ENCODE data around the gene LRRC3B. TPM values are rescaled to one million over a fixed set of nuclear protein-coding genes. Genes with fewer than 3 reads are reported as not detected.
A peak's percentile ranks its signal among the peaks of the same experiment; 100 is the strongest.

LRRC3B gene
- total RNA-seq, 2 experiments from 2014 or later: not detected

- Mint-ChIP-seq H3K4me1 (no peaks in the 10 kb centered on the region), H3K27me3 (no peaks in the 10 kb centered on the region), H3K9me3 (ENCODE audit: low read depth) (peaks cover 5% of the 10 kb centered on the region), H3K36me3 (ENCODE audit: low read depth) (no peaks in the 10 kb centered on the region), H3K27ac (no peak overlapping the region), H3K4me3 (no peak overlapping the region)
- POLR2A ChIA-PET: no interaction called here
- intact Hi-C loops (cut with DNase I, micrococcal nuclease): no loop called here
- ATAC-seq (no peak), DNase-seq (no peak)
- CTCF ChIA-PET: no interaction called here
These were observed 52.8 kb downstream of the LRRC3B start for GRCh38 chr3:26675336-26675735.

GRCh38 chr3:26681632-26682031 lies 59.1 kb downstream of the LRRC3B start:
- H3K9me3 Mint-ChIP-seq (ENCODE audit: low read depth): peaks cover 7% of the 10 kb centered on the region
- DNase-seq (no peak), ATAC-seq (no peak)
- ChIA-PET POLR2A (no interaction called here), CTCF (no interaction called here)
- no peak overlapping the region for H3K4me3 Mint-ChIP-seq
- H3K27me3 Mint-ChIP-seq: no peaks in the 10 kb centered on the region
- no peak overlapping the region for H3K27ac Mint-ChIP-seq
- no peaks in the 10 kb centered on the region for H3K36me3 Mint-ChIP-seq (ENCODE audit: low read depth)
- intact Hi-C loops (cut with DNase I, micrococcal nuclease): no loop called here
- no peaks in the 10 kb centered on the region for H3K4me1 Mint-ChIP-seq

GRCh38 chr3:26682406-26682805 lies 59.8 kb downstream of the LRRC3B start:
- ChIA-PET CTCF (no interaction called here), POLR2A (interaction anchor here (0.6 kb wide), 1 partner anchor 12 kb away, joined by 3 read pairs; no protein-coding TSS in a partner anchor)
- H3K9me3 Mint-ChIP-seq (ENCODE audit: low read depth): peaks cover 5% of the 10 kb centered on the region
- no peak overlapping the region for H3K27ac Mint-ChIP-seq
- no peak overlapping the region for H3K4me3 Mint-ChIP-seq
- ATAC-seq: no peak
- H3K4me1 Mint-ChIP-seq: no peaks in the 10 kb centered on the region
- DNase-seq: no peak
- H3K36me3 Mint-ChIP-seq (ENCODE audit: low read depth): no peaks in the 10 kb centered on the region
- intact Hi-C loops (cut with DNase I, micrococcal nuclease): no loop called here
- H3K27me3 Mint-ChIP-seq: no peaks in the 10 kb centered on the region

GRCh38 chr3:26683902-26684301 lies 61.3 kb downstream of the LRRC3B start:
- POLR2A ChIA-PET: no interaction called here
- intact Hi-C loops (cut with DNase I, micrococcal nuclease): no loop called here
- no peak for DNase-seq
- no peak for ATAC-seq
- no peaks in the 10 kb centered on the region for H3K27me3 Mint-ChIP-seq
- no peaks in the 10 kb centered on the region for H3K36me3 Mint-ChIP-seq (ENCODE audit: low read depth)
- H3K4me3 Mint-ChIP-seq: no peak overlapping the region
- CTCF ChIA-PET: no interaction called here
- H3K9me3 Mint-ChIP-seq (ENCODE audit: low read depth): peaks cover 5% of the 10 kb centered on the region
- H3K4me1 Mint-ChIP-seq: no peaks in the 10 kb centered on the region
- no peak overlapping the region for H3K27ac Mint-ChIP-seq

GRCh38 chr3:26687466-26687865 lies 64.9 kb downstream of the LRRC3B start:
- H3K4me3 Mint-ChIP-seq: no peak overlapping the region
- H3K27me3 Mint-ChIP-seq: no peaks in the 10 kb centered on the region
- ChIA-PET POLR2A (no interaction called here), CTCF (interaction anchor here (0.9 kb wide), 1 partner anchor 25 kb away, joined by 3 read pairs; no protein-coding TSS in a partner anchor)
- H3K4me1 Mint-ChIP-seq: no peaks in the 10 kb centered on the region
- no peak for ATAC-seq
- no peak for DNase-seq
- H3K36me3 Mint-ChIP-seq (ENCODE audit: low read depth): no peaks in the 10 kb centered on the region
- no peak overlapping the region for H3K27ac Mint-ChIP-seq
- H3K9me3 Mint-ChIP-seq (ENCODE audit: low read depth): peaks cover 2% of the 10 kb centered on the region
- intact Hi-C loops (cut with DNase I, micrococcal nuclease): no loop called here

GRCh38 chr3:26699553-26699952 lies 77.0 kb downstream of the LRRC3B start:
- no peaks in the 10 kb centered on the region for H3K9me3 Mint-ChIP-seq (ENCODE audit: low read depth)
- no peaks in the 10 kb centered on the region for H3K4me1 Mint-ChIP-seq
- POLR2A ChIA-PET: no interaction called here
- DNase-seq: no peak
- H3K27me3 Mint-ChIP-seq: no peaks in the 10 kb centered on the region
- CTCF ChIA-PET: no interaction called here
- no peak overlapping the region for H3K4me3 Mint-ChIP-seq
- no peak overlapping the region for H3K27ac Mint-ChIP-seq
- H3K36me3 Mint-ChIP-seq (ENCODE audit: low read depth): no peaks in the 10 kb centered on the region
- no peak for ATAC-seq
- intact Hi-C loops (cut with DNase I, micrococcal nuclease): no loop called here

- CTCF ChIA-PET: interaction anchor here (1.4 kb wide), 1 partner anchor 9 kb away, joined by 3 read pairs; no protein-coding TSS in a partner anchor
- POLR2A ChIA-PET: no interaction called here
- no peaks in the 10 kb centered on the region for H3K36me3 Mint-ChIP-seq (ENCODE audit: low read depth)
These were observed 80.9 kb downstream of the LRRC3B start for GRCh38 chr3:26703519-26703918.

GRCh38 chr3:26704736-26705135 lies 82.2 kb downstream of the LRRC3B start:
- H3K9me3 Mint-ChIP-seq (ENCODE audit: low read depth): no peaks in the 10 kb centered on the region
- H3K27ac Mint-ChIP-seq: no peak overlapping the region
- H3K36me3 Mint-ChIP-seq (ENCODE audit: low read depth): no peaks in the 10 kb centered on the region
- ChIA-PET POLR2A (no interaction called here), CTCF (no interaction called here)
- H3K4me1 Mint-ChIP-seq: no peaks in the 10 kb centered on the region
- H3K27me3 Mint-ChIP-seq: no peaks in the 10 kb centered on the region
- intact Hi-C loops (cut with DNase I, micrococcal nuclease): no loop called here
- no peak for ATAC-seq
- no peak for DNase-seq
- H3K4me3 Mint-ChIP-seq: no peak overlapping the region

More at GRCh38 chr3:26703519-26703918, 80.9 kb downstream of the LRRC3B start:
- intact Hi-C loops (cut with DNase I, micrococcal nuclease): no loop called here
- ATAC-seq: no peak
- Mint-ChIP-seq H3K9me3 (ENCODE audit: low read depth) (no peaks in the 10 kb centered on the region), H3K4me1 (no peaks in the 10 kb centered on the region), H3K27me3 (no peaks in the 10 kb centered on the region), H3K27ac (no peak overlapping the region), H3K4me3 (no peak overlapping the region)
- no peak for DNase-seq

- H3K36me3 Mint-ChIP-seq (ENCODE audit: low read depth): no peaks in the 10 kb centered on the region
- ChIA-PET CTCF (no interaction called here), POLR2A (no interaction called here)
- no peaks in the 10 kb centered on the region for H3K9me3 Mint-ChIP-seq (ENCODE audit: low read depth)
- no peak for DNase-seq
- H3K27me3 Mint-ChIP-seq: no peaks in the 10 kb centered on the region
- H3K4me1 Mint-ChIP-seq: no peaks in the 10 kb centered on the region
- H3K4me3 Mint-ChIP-seq: no peak overlapping the region
- intact Hi-C loops (cut with DNase I, micrococcal nuclease): no loop called here
- ATAC-seq: no peak
- no peak overlapping the region for H3K27ac Mint-ChIP-seq
These were observed 85.9 kb downstream of the LRRC3B start for GRCh38 chr3:26708501-26708900.

- ChIA-PET CTCF (interaction anchor here (0.6 to 1.5 kb wide), 10 partner anchors 9 to 1784 kb away, joined by 3 to 5 read pairs (median 3); no protein-coding TSS in a partner anchor), POLR2A (no interaction called here)
- Mint-ChIP-seq H3K27ac (no peak overlapping the region), H3K27me3 (no peaks in the 10 kb centered on the region), H3K36me3 (ENCODE audit: low read depth) (no peaks in the 10 kb centered on the region), H3K4me3 (no peak overlapping the region), H3K9me3 (ENCODE audit: low read depth) (no peaks in the 10 kb centered on the region), H3K4me1 (no peaks in the 10 kb centered on the region)
- ATAC-seq: no peak
- DNase-seq: peak; percentile 5
- intact Hi-C loops (cut with DNase I, micrococcal nuclease): loop anchor here (2.0 to 10.0 kb wide), 4 partner anchors 868 to 1180 kb away; no protein-coding TSS in a partner anchor
These were observed 89.8 kb downstream of the LRRC3B start for GRCh38 chr3:26712211-26713026.

GRCh38 chr3:26713091-26713490 lies 90.5 kb downstream of the LRRC3B start:
- intact Hi-C loops (cut with DNase I, micrococcal nuclease): loop anchor here (2.0 to 10.0 kb wide), 4 partner anchors 868 to 1180 kb away; no protein-coding TSS in a partner anchor
- DNase-seq (no peak), ATAC-seq (no peak)
- H3K36me3 Mint-ChIP-seq (ENCODE audit: low read depth): no peaks in the 10 kb centered on the region
- ChIA-PET CTCF (interaction anchor here (0.6 to 1.5 kb wide), 10 partner anchors 8 to 1785 kb away, joined by 3 to 5 read pairs (median 3); no protein-coding TSS in a partner anchor), POLR2A (no interaction called here)
- no peak overlapping the region for H3K4me3 Mint-ChIP-seq
- H3K9me3 Mint-ChIP-seq (ENCODE audit: low read depth): no peaks in the 10 kb centered on the region
- H3K4me1 Mint-ChIP-seq: no peaks in the 10 kb centered on the region
- no peak overlapping the region for H3K27ac Mint-ChIP-seq
- no peaks in the 10 kb centered on the region for H3K27me3 Mint-ChIP-seq

- intact Hi-C loops (cut with DNase I, micrococcal nuclease): loop anchor here (5.0 to 10.0 kb wide), 2 partner anchors 870 to 1067 kb away; no protein-coding TSS in a partner anchor
- Mint-ChIP-seq H3K27me3 (no peaks in the 10 kb centered on the region), H3K4me3 (no peak overlapping the region), H3K9me3 (ENCODE audit: low read depth) (no peaks in the 10 kb centered on the region), H3K36me3 (ENCODE audit: low read depth) (no peaks in the 10 kb centered on the region), H3K27ac (no peak overlapping the region), H3K4me1 (no peaks in the 10 kb centered on the region)
- CTCF ChIA-PET: no interaction called here
- ATAC-seq (no peak), DNase-seq (no peak)
- POLR2A ChIA-PET: no interaction called here
These were observed 91.9 kb downstream of the LRRC3B start for GRCh38 chr3:26714485-26714884.

All from activated CD4-positive, alpha-beta T cell treated with anti-CD3 and anti-CD28 coated beads for 36 hours (primary cell).